Left ventricle myocardium superior (tissue), 1 donor: ENCODE measurements around the gene HHIPL1. TPM values are rescaled to one million over a fixed set of nuclear protein-coding genes. Genes with fewer than 3 reads are reported as not detected.
"Not testable (repeated sequence)": the region's sequence is repeated elsewhere in the genome, so short reads cannot be mapped to it uniquely, and the experiment has no call there.

ENCODE experiments used
- ATAC-seq: fragments of 200-7000 bp; cut with Tn5 transposase; one replicate; pipeline ENCODE4 v1.9.1; 2020; ENCODE audit warnings: mild to moderate bottlenecking, moderate library complexity
- DNase-seq: peaks from one replicate; pipeline ENCODE4 v3.0.0-alpha.2; 2020
- intact Hi-C: fragments of 100-400 bp; cut with micrococcal nuclease; formaldehyde crosslinking; loops from one replicate; pipeline ENCODE4 v1.11.0; 2022
- total RNA-seq: library from RNA; stranded (reverse); fragmentation: NEBNext Ultra II Directional; extraction: Animal tissue kit (Norgen Biotek cat#: 25700); gene quantifications from one replicate; pipeline ENCODE4 v1.2.1, GENCODE V29; 2021
- donor health status: DM: no; HTN: yes; CAD: no; lungs with severe emphysema.

Gene HHIPL1
- total RNA-seq, 1 donor from 2014 or later: 1.5 TPM

DNA sequence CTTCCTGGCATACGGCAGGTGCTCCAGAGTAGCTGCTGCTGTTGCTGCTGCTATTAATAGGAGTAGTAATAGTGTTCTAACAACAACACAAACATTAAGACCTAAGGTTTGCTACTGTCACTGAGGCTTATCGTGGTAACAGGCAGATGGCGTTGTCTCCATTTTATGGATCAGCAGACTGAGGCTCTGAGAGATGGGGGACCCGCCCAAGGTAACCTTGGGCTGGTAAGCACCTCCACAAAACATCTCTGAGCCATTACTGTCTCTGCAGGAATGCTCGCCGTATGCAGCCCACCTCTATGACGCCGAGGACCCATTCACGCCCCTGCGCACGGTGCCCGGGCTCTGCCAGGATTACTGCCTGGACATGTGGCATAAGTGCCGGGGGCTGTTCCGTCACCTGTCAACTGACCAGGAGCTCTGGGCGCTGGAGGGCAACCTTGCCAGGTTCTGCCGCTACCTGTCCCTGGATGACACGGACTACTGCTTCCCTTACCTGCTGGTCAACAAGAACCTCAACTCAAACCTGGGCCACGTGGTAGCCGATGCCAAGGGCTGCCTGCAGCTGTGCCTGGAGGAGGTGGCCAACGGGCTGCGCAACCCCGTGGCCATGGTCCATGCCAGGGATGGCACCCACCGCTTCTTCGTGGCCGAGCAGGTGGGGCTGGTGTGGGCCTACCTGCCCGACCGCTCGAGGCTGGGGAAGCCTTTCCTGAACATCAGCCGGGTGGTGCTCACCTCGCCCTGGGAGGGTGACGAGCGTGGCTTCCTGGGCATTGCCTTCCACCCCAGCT is 7.2 kb downstream of the HHIPL1 start:
- no peak for DNase-seq
- intact Hi-C loops: no loop called here
- no peak for ATAC-seq

DNA sequence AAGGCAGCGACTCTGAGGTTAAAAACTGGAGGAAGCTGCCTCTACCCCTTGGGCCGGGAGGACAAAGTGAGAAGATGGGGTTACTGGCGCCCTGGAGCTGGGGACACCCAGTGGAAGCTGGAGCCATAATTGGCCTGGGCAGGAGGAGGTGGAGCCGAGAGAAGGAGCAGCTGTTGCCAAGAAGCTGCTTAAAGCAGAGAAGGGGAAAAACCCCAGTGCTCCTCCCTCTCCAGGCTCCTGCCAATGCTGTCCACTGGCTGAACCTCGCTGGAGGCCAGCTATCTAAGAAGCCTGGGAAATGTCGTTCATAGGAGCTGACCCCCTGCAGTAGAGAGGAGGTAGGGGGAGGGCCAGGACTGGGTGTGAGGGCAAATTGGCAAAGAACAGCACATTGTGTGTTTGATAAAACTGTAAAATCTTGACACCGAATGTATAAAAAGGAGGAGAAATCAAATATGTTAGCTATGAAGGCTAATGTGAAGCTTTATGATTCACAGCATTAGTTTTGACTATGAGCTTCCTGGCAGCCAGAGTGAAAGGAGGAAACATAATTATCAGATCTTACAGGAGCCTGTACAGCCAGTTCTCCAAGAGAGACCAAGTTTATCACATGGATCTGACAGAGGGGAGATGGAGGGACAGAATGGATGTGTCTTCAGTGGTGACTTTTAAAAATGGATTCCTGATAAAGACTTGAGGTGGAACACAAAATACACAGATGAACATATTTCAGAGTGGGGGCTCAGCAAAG is 9.5 kb downstream of the HHIPL1 start:
- ATAC-seq (peak; percentile 76), DNase-seq (peak; percentile 62)
- intact Hi-C loops: no loop called here

DNA sequence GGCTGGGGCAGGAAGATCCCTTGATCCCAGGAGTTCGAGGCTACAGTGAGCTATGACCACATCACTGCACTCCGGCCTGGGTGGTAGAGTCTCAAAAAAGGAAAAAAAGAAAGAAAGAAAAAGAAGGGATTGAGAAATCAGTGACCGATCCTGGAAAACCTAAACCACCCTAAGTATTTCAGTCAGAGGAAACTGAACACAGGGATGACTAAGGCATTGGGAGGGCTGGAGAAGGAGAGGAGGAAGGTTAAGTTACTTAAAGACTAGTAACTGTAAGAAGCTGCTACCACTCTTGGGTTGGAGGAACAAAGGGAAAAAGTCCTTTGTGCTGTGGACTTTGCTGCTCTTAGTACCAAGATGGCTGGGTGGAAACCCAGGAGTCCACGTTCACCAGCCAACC is 10.6 kb downstream of the HHIPL1 start:
- DNase-seq (no peak), ATAC-seq (no peak)
- intact Hi-C loops: no loop called here

DNA sequence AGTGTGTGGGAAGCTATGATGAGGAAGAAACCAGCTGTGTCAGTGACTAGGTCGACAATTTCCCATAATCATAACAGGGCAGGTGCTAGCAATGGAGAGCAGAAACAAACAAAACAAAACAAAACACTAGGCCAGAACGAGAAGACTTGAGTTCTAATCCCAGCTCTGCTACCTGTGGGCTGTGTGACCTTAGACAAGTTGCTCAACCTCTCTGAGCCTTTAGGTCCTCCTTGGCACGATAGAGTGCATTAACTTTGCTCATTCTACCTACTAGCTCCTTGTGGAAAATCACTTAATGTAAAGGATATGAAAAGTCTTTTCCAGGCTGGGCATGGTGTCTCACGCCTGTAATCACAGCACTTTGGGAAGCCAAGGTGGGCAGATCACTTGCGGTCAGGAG is 11.2 kb downstream of the HHIPL1 start:
- intact Hi-C loops: no loop called here
- no peak for DNase-seq
- no peak for ATAC-seq

DNA sequence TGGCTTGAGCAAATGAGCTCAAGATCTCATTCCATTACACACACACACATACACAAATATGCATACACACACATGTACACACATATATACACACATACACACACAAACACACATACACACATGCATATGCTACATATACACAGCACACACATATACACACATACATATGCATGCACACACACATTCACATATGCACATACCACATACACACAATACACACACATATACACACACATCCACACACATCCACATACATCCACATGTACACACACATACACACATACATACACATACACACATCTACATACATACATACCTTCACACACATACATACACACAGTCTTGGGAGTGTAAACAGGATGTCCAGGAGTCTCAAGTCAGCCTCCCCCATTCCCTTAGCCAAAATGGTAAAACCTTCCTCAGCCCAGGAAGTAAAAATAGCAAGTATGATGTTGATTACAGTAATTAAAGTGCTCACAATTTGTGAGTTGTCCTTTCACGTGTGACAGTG is 12.8 kb downstream of the HHIPL1 start:
- intact Hi-C loops: no loop called here
- no peak for ATAC-seq
- DNase-seq: no peak

DNA sequence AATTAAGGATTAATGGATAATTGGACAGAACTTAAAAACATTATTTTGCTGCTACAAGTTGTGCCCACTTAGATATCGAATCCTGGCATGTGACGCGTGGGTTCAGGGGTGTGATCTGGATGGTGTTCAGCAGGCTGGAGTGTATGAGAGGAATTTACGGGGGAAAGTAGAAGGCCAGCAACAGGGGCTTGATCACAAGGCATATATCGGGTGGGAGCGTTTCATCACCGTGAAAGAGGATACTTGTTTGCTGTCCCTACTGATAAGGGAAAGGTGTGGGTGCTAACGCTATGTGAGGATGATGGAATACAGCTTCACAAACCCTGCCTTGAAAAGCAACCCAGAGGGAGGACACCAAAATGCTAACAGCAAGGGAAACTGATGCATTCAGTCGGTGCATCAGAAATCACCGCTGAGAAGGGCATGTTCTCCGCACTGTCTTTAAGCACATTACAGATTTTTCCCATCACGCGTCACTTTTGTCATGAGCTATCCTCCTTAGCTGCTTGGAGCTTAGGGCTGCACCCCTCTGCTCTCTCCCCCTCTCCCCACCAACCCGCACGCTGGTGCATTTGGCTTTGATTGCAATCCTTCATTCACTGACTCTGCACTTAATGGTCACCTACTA is 13.4 kb downstream of the HHIPL1 start:
- ATAC-seq (no peak), DNase-seq (no peak)

DNA sequence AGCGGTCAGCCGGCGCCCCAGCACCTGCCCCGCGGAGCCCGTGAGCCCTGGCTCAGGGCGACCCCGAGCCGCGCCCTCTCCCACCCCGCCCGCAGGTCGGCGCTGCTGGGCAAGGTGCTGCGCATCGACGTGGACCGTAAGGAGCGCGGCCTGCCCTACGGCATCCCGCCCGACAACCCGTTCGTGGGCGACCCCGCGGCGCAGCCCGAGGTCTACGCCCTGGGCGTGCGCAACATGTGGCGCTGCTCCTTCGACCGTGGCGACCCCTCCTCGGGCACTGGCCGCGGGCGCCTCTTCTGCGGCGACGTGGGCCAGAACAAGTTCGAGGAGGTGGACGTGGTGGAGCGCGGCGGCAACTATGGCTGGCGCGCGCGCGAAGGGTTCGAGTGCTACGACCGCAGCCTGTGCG is 14.4 kb downstream of the HHIPL1 start:
- ATAC-seq (no peak), DNase-seq (no peak)
- intact Hi-C loops: no loop called here

More for the DNA sequence above, 13.4 kb downstream of the HHIPL1 start:
- intact Hi-C loops: no loop called here

DNA sequence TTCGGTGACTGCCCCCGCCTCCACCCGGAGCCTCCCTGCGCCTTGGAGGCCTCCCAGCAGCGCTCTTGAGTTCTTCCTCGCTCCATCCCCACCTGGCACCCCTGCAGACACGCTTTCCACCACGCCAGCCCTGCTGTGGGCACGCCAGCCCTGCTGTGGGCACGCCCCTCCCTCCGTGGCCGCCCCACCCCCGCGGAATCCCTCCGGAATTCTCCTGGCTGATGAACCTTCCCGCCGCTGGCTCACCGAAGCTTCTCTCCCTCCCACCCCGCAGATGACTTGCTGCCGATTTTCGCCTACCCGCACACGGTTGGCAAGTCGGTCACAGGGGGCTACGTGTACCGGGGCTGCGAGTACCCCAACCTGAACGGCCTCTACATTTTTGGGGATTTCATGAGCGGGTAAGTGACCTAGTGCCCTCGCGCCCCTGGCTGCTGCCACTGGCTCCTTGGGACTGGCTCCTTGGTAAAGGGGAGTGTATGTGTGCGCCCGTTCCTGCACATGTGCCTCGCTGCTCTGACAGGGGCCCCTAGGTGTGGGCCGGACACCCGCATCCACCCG is 15.2 kb downstream of the HHIPL1 start:
- DNase-seq: no peak
- intact Hi-C loops: no loop called here
- no peak for ATAC-seq

DNA sequence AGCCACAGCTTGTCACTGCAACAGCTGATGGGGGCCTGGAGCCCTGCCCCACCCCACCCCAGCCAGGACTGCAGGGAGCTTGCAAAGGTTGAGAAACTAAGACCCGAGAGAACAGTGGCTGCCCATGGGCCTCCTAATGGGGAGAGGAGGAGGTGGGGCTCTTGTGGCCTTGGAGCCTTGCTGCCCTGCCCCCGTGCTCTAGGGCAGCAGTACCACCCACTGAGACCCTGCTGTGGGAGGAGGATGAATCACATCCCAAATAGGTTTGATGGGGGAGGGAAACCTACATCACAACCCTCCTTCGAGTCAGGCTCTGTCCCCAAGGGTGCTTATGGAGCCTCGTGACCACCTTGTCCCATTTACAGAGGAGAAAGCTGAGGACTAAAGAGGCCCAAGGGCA is 15.9 kb downstream of the HHIPL1 start:
- no peak for DNase-seq
- intact Hi-C loops: no loop called here
- ATAC-seq: no peak

DNA sequence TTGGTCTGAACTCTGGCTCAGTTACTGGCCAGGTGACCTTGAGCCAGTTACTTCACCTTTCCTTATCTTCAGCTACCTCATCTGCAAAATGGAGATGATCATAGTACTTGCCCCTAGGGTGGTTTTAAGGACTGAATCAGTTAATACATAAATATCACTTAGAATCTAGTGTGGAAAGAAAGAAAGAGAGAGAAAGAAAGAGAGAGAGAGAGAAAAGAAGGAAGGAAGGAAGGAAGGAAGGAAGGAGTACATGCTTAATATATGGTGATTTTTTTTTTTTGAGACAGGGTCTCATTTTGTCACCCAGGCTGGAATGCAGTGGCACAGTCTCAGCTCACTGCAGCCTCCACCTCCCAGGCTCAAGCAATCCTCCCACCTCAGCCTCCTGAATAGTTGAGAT is 16.3 kb downstream of the HHIPL1 start:
- ATAC-seq, intact Hi-C loops, DNase-seq: not testable (repeated sequence)

DNA sequence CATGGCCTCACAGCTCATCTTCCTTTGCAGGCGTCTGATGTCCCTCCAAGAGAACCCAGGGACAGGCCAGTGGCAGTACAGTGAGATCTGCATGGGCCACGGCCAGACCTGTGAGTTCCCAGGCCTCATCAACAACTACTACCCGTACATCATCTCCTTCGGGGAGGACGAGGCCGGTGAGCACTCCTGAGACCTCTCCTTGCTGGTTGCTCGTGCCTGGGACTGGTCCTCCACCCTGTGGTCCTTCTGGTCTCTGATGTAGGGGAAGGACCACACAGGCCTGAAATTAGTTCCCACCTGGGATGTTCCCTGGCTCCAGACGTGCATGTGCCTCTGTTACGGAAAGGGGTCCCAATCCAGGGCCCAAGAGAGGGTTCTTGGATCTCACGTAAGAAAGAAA is 17.9 kb downstream of the HHIPL1 start:
- no peak for ATAC-seq
- intact Hi-C loops: no loop called here
- no peak for DNase-seq

DNA sequence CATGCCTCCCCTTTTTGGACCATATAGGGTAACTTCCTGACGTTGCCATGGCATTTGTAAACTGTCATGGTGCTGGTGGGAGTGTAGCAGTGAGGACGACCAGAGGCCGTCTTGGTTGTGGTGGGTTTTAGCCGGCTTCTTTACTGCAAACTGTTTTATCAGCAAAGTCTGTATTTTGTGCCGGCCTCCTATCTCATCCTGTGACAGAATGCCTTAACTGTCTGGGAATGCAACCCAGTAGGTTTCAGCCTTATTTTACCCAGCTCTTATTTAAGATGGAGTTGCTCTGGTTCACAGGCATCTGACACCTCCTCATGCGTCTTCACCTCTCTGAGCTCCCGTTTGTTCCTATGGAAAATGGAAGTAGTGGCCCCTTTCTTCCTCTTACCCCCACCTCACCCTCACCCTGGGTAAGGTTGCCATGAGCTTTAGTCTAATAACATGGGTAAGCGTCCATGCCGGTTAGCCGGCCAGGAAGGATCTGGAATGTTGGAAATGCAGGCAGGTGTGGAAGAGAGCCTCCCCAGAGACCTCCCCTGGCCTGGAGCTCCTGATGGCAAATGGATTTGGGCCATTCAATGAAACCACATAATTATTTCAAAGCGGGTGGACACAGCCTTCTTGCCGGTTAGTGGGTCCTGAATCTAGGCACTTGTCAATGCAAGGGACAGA is 18.6 kb downstream of the HHIPL1 start:
- no peak for DNase-seq
- ATAC-seq: no peak
- intact Hi-C loops: no loop called here

DNA sequence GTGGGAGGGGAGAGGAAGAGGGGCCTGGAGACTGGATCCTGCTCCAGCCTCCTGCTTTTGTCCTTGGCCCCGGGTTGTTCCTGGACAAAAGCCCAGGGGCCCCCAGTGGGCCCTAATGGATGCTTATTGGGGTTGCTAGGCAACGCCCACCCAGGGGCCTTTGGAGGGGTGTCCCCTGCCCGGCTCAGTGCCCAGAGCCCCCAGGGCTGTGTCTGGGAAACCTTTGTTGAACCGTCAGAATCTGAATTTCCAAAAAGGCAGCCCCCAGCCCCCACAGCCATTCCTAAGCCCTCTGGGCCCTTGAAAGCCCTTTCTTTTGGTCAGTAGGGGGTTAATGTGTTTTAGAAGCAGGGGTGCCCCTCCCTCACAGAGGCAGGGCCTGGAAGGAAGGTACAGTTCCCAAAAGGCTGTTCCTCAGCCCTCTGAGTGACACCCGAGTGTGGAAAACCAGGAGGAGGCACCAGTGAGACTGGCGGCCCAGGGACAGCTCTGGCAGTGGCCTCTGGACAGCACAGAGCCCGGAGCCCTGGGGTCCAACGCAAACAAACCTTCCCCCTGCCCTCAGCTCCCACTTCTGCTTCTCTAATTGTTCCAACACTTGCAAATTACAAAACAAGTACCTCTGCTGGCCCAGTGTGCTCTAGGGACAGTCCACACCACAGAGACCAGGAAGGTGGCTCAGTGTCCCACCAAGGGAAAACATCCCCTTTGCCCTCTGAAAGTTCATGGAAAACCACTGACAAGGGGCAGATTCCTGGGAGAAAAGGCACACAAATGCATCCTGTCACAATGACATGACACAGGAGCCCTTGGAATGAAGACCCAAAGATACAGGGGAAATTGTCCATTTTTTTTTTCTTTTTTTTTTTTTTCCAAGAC is 19.4 kb downstream of the HHIPL1 start:
- DNase-seq (no peak), ATAC-seq (no peak)
- intact Hi-C loops: no loop called here

DNA sequence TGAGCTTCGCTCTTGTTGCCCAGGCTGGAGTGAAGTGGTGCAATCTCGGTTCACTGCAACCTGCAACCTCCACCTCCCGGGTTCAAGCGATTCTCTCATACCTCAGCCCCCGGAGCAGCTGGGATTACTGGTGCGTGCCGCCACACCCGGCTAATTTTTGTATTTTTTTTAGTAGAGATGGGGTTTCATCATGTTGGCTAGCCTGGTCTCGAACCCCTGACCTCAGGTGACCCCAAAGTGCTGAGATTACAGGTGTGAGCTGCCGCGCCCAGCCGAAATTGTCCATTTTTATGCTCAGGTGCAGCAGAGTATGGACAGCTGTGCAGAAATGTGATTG is 20.0 kb downstream of the HHIPL1 start:
- ATAC-seq (no peak), DNase-seq (no peak)
- intact Hi-C loops: no loop called here

DNA sequence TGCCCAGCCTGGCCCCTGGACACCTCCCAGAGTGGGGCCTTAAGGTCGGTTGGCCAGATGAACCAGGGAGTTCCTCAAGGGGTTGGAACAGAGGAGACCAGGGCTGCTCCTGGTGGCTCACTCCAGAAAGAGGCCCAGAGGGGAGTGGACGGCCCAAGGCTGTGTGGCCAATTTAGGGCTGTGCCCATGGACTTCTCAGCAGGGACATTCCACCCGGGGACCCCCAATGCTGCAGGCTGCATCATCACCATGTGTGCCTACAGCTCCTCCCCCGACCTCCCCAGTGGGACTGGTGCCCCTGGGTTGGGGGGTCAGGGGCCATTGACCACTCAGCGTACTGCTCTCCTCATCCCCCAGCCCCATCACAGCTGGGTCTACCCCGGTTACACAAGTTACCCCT is 21.6 kb downstream of the HHIPL1 start:
- no peak for DNase-seq
- no peak for ATAC-seq
- intact Hi-C loops: no loop called here

DNA sequence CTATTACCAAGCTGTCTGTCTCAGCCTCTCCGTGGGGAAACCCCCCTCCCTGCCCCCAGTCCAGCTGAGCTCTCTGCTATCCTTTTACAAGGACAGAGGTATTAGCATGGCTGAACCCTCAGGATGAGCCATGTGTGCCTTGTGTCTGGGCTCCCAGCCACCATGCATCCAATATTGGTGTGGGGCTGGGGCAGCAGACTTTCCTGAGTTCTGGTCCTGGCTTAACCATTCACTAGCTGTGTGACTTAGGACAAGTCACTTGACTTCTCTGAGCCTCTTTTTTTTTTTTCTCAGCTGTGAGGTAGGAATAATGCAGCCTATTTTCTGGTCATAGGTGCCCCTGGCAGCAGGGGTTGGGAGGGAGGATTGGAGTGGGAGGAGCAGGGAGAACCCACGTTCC is 22.1 kb downstream of the HHIPL1 start:
- DNase-seq: no peak
- ATAC-seq: no peak
- intact Hi-C loops: no loop called here

DNA sequence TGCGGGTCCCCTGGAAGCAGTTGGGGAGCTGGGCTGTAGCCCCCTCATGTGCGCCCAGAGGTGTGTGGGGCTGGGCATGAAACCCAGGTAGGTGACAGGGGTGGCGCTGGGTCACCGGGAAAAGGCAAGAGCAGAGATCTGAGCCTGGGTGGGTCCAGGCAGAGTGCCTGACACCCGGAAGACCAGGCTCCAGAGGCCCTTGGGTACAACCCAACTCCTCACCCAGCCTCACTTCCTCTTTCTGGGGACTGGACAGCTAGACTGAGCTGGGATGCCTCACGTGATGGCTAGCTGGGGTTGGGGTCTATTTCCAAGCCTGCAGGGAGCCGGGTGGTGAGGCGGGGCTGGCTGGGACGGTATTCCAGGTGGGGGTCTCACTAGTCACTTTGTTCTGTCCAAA is 22.9 kb downstream of the HHIPL1 start:
- intact Hi-C loops: no loop called here
- no peak for ATAC-seq
- DNase-seq: no peak
